Astrocyte (in vitro differentiated cells and primary cell): ENCODE data around the gene CAMKMT. TPM values are rescaled to one million over a fixed set of nuclear protein-coding genes. Genes with fewer than 3 reads are reported as not detected.

ENCODE experiments used
- DNase-seq: peaks from one replicate; pipeline ENCODE4 v3.0.0-alpha.2; 2010; ENCODE audit warnings: low read depth
- FAIRE-seq: peaks from 2 replicates; lab custom pipeline; 2011; peaks lifted over from hg19 to GRCh38; lab: Jason Lieb, UNC
- H2AFZ ChIP-seq: 2 replicates; pipeline ENCODE4 v1.6.0; 2012; ENCODE audit warnings: low read depth, low read length, inconsistent platforms
- H3K27ac ChIP-seq: 2 replicates; pipeline ENCODE4 v1.5.1; 2011; ENCODE audit warnings: low read depth, low read length, inconsistent platforms
- H3K27me3 ChIP-seq: 2 replicates; pipeline ENCODE4 v1.6.0; 2011; ENCODE audit warnings: low read length, inconsistent platforms; ENCODE audit not compliant: insufficient read depth
- H3K36me3 ChIP-seq: 2 replicates; pipeline ENCODE4 v1.5.1; 2011; ENCODE audit warnings: low read length, inconsistent platforms; ENCODE audit not compliant: insufficient read depth
- H3K4me1 ChIP-seq: 2 replicates; pipeline ENCODE4 v1.5.1; 2011; ENCODE audit warnings: low read length, inconsistent platforms; ENCODE audit not compliant: insufficient read depth
- H3K4me2 ChIP-seq: 2 replicates; pipeline ENCODE4 v1.6.0; 2012; ENCODE audit warnings: low read length, inconsistent platforms
- H3K4me3 ChIP-seq: 2 replicates; pipeline ENCODE4 v1.5.1; 2011; ENCODE audit warnings: low read depth, mild to moderate bottlenecking, low read length, inconsistent platforms; ENCODE audit not compliant: insufficient read depth
- H3K79me2 ChIP-seq: 2 replicates; pipeline ENCODE4 v1.6.0; 2012; ENCODE audit warnings: mild to moderate bottlenecking, low read length, inconsistent platforms; ENCODE audit not compliant: insufficient read depth
- H3K9ac ChIP-seq: 2 replicates; pipeline ENCODE4 v1.6.0; 2012; ENCODE audit warnings: mild to moderate bottlenecking, low read length, inconsistent platforms
- H3K9me3 ChIP-seq: 2 replicates; pipeline ENCODE4 v1.5.1; 2012; ENCODE audit warnings: low read depth, mild to moderate bottlenecking, low read length, inconsistent platforms; ENCODE audit not compliant: insufficient read depth
- H4K20me1 ChIP-seq: 2 replicates; pipeline ENCODE4 v1.6.0; 2012; ENCODE audit warnings: low read length, inconsistent platforms; ENCODE audit not compliant: insufficient read depth
- H3K27ac Mint-ChIP-seq: one replicate; pipeline ENCODE4 v1.8.0; 2021; ENCODE audit warnings: mild to moderate bottlenecking, mixed read lengths; ENCODE audit not compliant: unreplicated experiment
- H3K27me3 Mint-ChIP-seq: one replicate; pipeline ENCODE4 v1.8.0; 2021; ENCODE audit warnings: low read depth, mixed read lengths; ENCODE audit not compliant: unreplicated experiment
- H3K36me3 Mint-ChIP-seq: one replicate; pipeline ENCODE4 v1.8.0; 2021; ENCODE audit warnings: low read depth, mixed read lengths; ENCODE audit not compliant: unreplicated experiment
- H3K4me1 Mint-ChIP-seq: one replicate; pipeline ENCODE4 v1.8.0; 2021; ENCODE audit warnings: low read depth, mixed read lengths; ENCODE audit not compliant: unreplicated experiment
- H3K4me3 Mint-ChIP-seq: one replicate; pipeline ENCODE4 v1.8.0; 2021; ENCODE audit warnings: mild to moderate bottlenecking, moderate library complexity, mixed read lengths; ENCODE audit not compliant: unreplicated experiment
- H3K9me3 Mint-ChIP-seq: one replicate; pipeline ENCODE4 v1.8.0; 2021; ENCODE audit warnings: mild to moderate bottlenecking, mixed read lengths; ENCODE audit not compliant: unreplicated experiment
- CTCF ChIP-seq: IDR thresholded peaks from 2 replicates; pipeline ENCODE4 v1.5.1; 2011; ENCODE audit warnings: low read depth, mild to moderate bottlenecking, inconsistent platforms, low read length, moderate library complexity; ENCODE audit not compliant: insufficient read depth
- EZH2 ChIP-seq: IDR thresholded peaks from 2 replicates; pipeline ENCODE4 v1.6.1; 2012; ENCODE audit warnings: mild to moderate bottlenecking, low read length, inconsistent platforms; ENCODE audit not compliant: insufficient read depth
- total RNA-seq: library from RNA; stranded (reverse); gene quantifications from 2 replicates; pipeline ENCODE4 v1.2.1, GENCODE V29; 2021

CAMKMT gene
- total RNA-seq, 1 donor from 2014 or later, result 9.3 TPM

GRCh38 chr2:44358503-44358902 lies 3.2 kb upstream of the CAMKMT start:
- peak; percentile 73 for DNase-seq
- Histone ChIP-seq H3K9me3 (no peaks in the 10 kb centered on the region), H3K4me2 (peak overlapping the region; percentile 14), H3K9ac (no peak overlapping the region), H3K27ac (no peak overlapping the region), H3K27me3 (no peaks in the 10 kb centered on the region), H3K79me2 (peaks cover 36% of the 10 kb centered on the region), H3K36me3 (no peaks in the 10 kb centered on the region), H3K4me1 (peaks cover 12% of the 10 kb centered on the region), H4K20me1 (peaks cover 40% of the 10 kb centered on the region), H2AFZ (no peak overlapping the region), H3K4me3 (no peak overlapping the region)
- no peaks in the 10 kb centered on the region for H3K27me3 Mint-ChIP-seq
- no peak overlapping the region for H3K4me3 Mint-ChIP-seq
- no peak for FAIRE-seq
- TF ChIP-seq EZH2 (no peak), CTCF (no peak)
- no peaks in the 10 kb centered on the region for H3K36me3 Mint-ChIP-seq
- H3K27ac Mint-ChIP-seq, result no peak overlapping the region
- H3K4me1 Mint-ChIP-seq, result peaks cover 15% of the 10 kb centered on the region
- no peaks in the 10 kb centered on the region for H3K9me3 Mint-ChIP-seq

GRCh38 chr2:44360749-44361329 lies 908 bp upstream of the CAMKMT start:
- Histone ChIP-seq H2AFZ (peak overlapping the region; percentile 93), H3K4me2 (peak overlapping the region; percentile 93), H3K9ac (peak overlapping the region; percentile 90), H3K4me1 (peaks cover 12% of the 10 kb centered on the region), H3K79me2 (peaks cover 32% of the 10 kb centered on the region), H3K36me3 (no peaks in the 10 kb centered on the region), H3K4me3 (peak overlapping the region; percentile 89), H3K27ac (peak overlapping the region; percentile 100), H4K20me1 (peaks cover 28% of the 10 kb centered on the region), H3K9me3 (no peaks in the 10 kb centered on the region), H3K27me3 (no peaks in the 10 kb centered on the region)
- FAIRE-seq (no peak), DNase-seq (no peak)
- Mint-ChIP-seq H3K4me3 (peak overlapping the region; percentile 95), H3K36me3 (no peaks in the 10 kb centered on the region), H3K9me3 (no peaks in the 10 kb centered on the region), H3K27me3 (no peaks in the 10 kb centered on the region), H3K27ac (peak overlapping the region; percentile 100), H3K4me1 (peaks cover 15% of the 10 kb centered on the region)
- TF ChIP-seq CTCF, result no peak
- TF ChIP-seq EZH2, result no peak
